ENCODE data around the gene XRCC4.

The XRCC4 gene

DNA sequence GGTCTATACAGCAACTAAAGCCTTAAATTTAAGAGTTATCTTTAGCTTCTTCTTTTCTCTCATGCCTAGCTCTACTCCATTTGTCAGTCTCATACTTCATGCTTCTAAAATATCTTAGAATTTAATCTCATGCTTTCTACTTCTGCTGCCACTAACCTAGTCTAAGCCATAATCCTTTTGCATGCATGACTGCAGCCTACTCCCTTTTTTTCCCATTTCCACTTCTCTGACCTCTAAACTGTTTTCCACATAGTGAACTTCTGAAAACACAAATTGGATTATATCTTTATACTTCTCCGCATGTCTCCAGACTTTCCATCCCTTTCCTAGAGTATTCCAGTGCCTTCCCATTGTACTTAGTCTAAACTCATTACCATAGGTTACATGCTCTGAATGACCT is 193.0 kb downstream of the XRCC4 start:
- H3K4me3 ChIP-seq (ENCODE audit: low read length), result no peak overlapping the region
- TF ChIP-seq ZNF274 (IDR thresholded peaks at IDR 0.05; ENCODE audit: low read depth, low read length), result no peak

- no peak overlapping the region for H3K4me3 ChIP-seq (ENCODE audit: low read length)
- TF ChIP-seq ZNF274 (IDR thresholded peaks at IDR 0.05; ENCODE audit: low read depth, low read length), result no peak
Measured at GRCh38 chr5:83277154-83277553, 199.8 kb downstream of the XRCC4 start.

DNA sequence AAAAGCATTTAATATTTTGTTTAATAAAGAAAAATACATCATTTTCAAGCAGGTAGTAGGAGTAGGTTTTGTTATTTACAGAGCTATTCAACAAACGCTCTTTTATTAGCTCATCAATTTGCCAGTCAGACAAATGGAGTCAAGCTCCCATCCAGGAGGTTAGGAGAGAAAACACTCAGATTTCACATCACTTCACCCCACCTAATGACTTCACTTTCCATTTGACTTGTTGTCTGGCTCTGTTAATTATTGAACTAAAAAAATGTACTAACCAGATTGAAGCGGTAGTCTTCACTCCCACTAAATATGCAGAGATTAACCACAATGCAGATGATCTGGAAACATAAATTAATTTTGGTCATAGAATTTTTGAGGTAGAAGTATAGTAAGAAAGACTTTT is 200.6 kb downstream of the XRCC4 start:
- no peak overlapping the region for H3K4me3 ChIP-seq (ENCODE audit: low read length)
- no peak for TF ChIP-seq ZNF274 (IDR thresholded peaks at IDR 0.05; ENCODE audit: low read depth, low read length)

GRCh38 chr5:83281176-83281575 is 203.8 kb downstream of the XRCC4 start:
- H3K4me3 ChIP-seq (ENCODE audit: low read length), result no peak overlapping the region
- no peak for TF ChIP-seq ZNF274 (IDR thresholded peaks at IDR 0.05; ENCODE audit: low read depth, low read length)

- H3K4me3 ChIP-seq (ENCODE audit: low read length), result no peak overlapping the region
- no peak for TF ChIP-seq ZNF274 (IDR thresholded peaks at IDR 0.05; ENCODE audit: low read depth, low read length)
Measured at GRCh38 chr5:83281658-83282057, 204.3 kb downstream of the XRCC4 start.

GRCh38 chr5:83283761-83284160 is 206.4 kb downstream of the XRCC4 start:
- H3K4me3 ChIP-seq (ENCODE audit: low read length), result no peak overlapping the region
- no peak for TF ChIP-seq ZNF274 (IDR thresholded peaks at IDR 0.05; ENCODE audit: low read depth, low read length)

- no peak for TF ChIP-seq ZNF274 (IDR thresholded peaks at IDR 0.05; ENCODE audit: low read depth, low read length)
- no peak overlapping the region for H3K4me3 ChIP-seq (ENCODE audit: low read length)
Measured at GRCh38 chr5:83285661-83286398, 208.5 kb downstream of the XRCC4 start.

- no peak overlapping the region for H3K4me3 ChIP-seq (ENCODE audit: low read length)
- TF ChIP-seq ZNF274 (IDR thresholded peaks at IDR 0.05; ENCODE audit: low read depth, low read length), result no peak
Measured at GRCh38 chr5:83294246-83294645, 216.9 kb downstream of the XRCC4 start.

DNA sequence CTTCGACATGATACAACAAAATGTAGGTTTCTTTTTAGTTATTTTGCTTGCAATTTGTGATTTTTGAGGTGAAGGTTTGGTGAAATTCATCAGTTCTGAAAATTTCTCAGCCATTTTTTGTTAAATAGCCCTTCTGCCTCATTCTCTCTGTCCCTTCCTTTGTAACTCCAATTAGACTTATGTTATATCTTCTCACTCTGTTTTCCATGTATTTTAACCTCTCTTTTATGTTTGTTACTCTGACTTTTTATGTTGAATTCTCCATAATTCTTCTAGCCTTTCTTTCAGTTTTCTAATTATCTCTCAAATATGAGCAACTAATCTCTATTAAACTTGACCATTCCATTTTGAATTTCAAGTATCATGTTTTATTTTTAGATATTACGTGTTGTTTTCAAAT is 222.0 kb downstream of the XRCC4 start:
- no peak for TF ChIP-seq ZNF274 (IDR thresholded peaks at IDR 0.05; ENCODE audit: low read depth, low read length)
- no peak overlapping the region for H3K4me3 ChIP-seq (ENCODE audit: low read length)

DNA sequence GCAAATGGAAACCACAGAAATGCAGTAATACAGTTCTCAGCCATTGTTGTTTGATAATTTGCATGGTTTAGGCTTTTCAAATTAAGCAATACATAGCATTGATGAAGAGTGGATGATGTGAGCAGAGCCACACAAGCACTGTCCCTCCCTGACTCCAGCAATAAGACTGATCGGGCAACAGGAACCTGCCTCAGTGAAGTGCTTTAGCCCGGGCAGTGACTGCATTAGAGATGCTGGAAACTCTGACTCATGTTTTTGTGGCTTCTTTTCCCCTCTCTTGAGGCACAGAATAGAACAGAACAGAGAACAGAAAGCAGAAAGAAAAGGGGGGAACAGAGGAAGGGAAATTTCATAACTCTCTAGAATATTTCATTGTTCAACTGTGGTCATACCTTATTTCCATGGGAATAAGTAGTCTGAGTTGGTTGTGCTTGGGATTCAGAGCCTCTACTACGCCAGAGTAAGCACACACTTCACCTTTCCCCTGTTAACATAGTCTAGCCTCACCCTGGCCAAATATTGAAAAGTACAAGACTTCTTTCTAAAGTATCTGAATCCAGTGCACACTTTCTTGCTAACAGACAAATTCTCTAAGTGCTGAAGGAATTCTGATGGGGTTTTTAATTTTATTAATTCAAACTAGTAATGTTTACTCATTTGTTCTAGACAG is 229.4 kb downstream of the XRCC4 start:
- H3K4me3 ChIP-seq (ENCODE audit: low read length), result no peak overlapping the region
- TF ChIP-seq ZNF274 (IDR thresholded peaks at IDR 0.05; ENCODE audit: low read depth, low read length), result no peak

DNA sequence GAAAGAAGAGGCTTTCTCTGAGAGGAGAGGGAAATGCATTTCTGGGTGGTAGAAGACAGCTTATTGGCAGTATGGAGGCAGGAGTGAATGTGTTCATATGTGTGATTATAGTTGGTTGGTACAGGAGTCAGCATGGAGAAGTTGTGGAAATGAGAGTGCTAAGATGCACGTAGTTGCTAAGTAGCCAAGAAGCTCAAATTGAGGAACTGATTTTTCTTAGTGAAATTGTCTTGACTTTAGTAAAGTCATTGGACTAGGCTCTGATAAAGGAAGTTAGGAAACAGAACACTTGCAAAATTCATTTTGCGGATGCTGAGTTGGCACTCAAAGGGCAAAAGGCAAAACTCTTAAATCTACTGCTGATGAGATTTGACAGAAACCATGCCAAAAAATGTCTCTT is 235.3 kb downstream of the XRCC4 start:
- H3K4me3 ChIP-seq (ENCODE audit: low read length), result no peak overlapping the region
- no peak for TF ChIP-seq ZNF274 (IDR thresholded peaks at IDR 0.05; ENCODE audit: low read depth, low read length)

GRCh38 chr5:83313436-83313835 is 236.1 kb downstream of the XRCC4 start:
- H3K4me3 ChIP-seq (ENCODE audit: low read length), result no peak overlapping the region
- no peak for TF ChIP-seq ZNF274 (IDR thresholded peaks at IDR 0.05; ENCODE audit: low read depth, low read length)

GRCh38 chr5:83321483-83322055 is 244.2 kb downstream of the XRCC4 start:
- no peak for TF ChIP-seq ZNF274 (IDR thresholded peaks at IDR 0.05; ENCODE audit: low read depth, low read length)
- H3K4me3 ChIP-seq (ENCODE audit: low read length), result no peak overlapping the region

DNA sequence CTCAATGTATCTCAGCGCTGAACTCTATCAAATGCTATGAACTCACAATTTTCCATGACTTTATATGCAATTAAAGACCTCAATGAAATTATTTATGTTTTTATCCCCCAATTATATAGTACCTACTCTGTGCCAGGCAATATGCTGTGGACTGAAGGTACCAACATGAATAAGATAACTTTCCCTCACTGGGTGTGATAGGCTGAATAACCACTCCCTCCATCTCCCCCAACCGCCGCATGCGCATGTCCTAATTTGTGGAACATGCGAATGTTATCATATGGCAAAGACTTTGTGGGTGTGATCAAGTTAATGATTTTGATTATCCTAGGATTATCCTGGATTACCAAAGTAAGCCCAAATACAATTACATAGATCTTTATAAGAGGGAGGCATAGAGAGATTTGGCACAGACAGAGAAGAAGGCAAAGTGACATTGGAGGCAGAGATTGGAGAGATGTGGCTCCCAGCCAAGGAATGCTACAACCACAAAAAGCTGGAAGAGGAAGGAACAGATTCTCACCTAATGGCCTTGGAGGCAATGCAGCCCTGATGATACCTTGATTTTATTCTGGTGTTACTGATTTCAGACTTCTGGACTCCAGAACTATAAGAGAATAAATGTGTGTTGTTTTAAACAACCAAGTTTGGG is 245.1 kb downstream of the XRCC4 start:
- no peak for TF ChIP-seq ZNF274 (IDR thresholded peaks at IDR 0.05; ENCODE audit: low read depth, low read length)
- no peak overlapping the region for H3K4me3 ChIP-seq (ENCODE audit: low read length)

All from GM08714 (cell line).